NCI-H526 (cell line): Measurements from ENCODE around the gene NKIRAS1.

Experiments used
- DNase-seq, 2 experiments: peaks; one replicate each; lab custom pipeline; 2025; lab: John Stamatoyannopoulos, UW

The NKIRAS1 gene

DNA sequence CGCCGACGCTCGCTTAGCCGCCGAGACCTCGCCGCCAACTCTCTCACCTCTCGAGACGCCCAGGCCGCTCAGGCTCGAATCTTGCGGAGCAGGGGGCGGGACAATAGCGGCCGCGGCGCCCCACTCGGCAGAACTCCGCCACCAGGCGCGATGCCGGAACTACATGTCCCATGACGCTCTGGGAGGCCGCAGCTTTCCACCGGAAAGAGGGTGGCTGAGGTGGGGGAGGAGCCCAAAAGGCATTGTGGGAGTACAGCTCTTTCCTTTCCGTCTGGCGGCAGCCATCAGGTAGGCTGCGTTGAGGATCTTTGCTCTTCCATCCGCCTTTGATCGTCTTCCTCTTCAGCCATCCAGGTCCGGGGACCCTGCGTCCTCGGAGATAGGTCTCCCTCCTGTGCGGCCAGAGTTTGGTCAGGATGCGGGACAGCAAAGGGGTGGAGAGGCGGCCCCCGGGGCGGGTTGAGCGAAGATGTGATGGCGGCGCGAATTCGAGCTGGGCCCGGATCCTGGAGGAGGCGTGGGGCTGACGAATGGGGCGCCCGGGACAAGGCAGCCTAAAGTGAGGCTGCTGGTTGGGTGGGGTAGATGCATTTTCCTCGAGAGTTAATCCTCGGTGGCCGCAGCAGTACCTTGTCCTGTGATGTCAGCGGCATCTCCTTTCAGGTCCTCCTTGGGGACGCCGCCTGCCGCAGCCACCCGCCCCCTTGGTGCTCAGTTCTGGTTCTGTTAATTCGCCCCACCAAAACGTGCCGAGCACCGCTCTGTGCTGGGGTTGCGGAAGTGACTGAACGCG is at the start of gene NKIRAS1, which contains the start of gene RPL15:
NKIRAS1 (minus strand) TSS at position 105 of the 793 bp plus-strand sequence. CDS start 6,086 bp downstream, outside the sequence.
RPL15 (plus strand) TSS at position 247 of the 793 bp plus-strand sequence. CDS start 728 bp downstream, outside the sequence.
- peak; percentile 89 to 96 for DNase-seq

DNA sequence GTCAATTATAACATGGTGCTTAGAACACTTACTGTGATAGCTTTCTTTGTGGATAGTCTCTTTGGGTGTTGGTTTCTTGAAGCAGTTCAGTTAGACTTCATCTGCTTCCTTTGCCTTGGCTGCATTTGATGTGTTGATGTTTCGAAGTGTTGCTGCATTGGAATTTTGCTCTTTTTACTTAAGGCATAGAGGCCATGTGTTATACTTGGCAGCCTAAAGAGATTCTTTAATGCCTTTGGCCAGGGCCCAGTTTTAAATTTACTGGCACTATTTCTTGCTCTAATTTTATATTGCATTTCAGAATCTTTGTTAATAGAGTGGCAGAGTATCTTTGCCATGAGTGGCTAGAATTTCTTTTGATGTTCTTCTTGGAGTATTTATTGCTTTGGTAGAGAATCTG is 49.5 kb upstream of the NKIRAS1 start:
- no peak for DNase-seq

- DNase-seq: no peak
Measured at GRCh38 chr3:23964537-23965235, 47.9 kb upstream of the NKIRAS1 start.

DNA sequence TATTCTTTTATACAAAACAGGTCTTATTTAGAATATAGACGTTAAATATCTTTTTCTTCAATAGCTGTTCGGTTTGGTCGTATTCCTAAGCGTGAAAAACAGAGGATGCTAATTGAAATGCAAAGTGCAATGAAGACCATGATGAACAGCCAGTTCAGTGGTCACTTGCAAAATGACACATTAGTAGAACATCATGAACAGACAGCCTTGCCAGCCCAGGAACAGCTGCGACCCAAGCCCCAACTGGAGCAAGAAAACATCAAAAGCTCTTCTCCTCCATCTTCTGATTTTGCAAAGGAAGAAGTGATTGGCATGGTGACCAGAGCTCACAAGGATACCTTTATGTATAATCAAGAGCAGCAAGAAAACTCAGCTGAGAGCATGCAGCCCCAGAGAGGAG is 45.1 kb upstream of the NKIRAS1 start:
- DNase-seq: no peak

DNA sequence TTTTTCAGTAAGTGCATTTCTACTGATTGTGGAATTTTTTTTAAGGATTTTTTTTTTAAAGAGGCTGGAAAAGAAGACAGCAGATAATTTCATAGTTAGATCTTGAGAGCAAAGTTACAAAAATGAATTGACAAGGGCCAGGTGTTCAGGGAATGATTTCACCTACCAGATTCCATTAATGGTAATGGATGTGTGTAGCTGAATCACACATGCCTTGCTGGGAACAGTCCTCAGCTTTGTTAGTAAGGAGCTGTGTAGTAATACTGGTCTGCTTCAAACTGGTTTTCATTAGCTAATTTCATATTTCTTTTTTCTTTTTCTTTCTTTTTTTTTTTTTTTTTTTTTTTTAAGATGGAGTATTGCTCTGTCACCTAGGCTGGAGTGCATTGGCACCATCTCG is 44.3 kb upstream of the NKIRAS1 start:
- no peak for DNase-seq

DNA sequence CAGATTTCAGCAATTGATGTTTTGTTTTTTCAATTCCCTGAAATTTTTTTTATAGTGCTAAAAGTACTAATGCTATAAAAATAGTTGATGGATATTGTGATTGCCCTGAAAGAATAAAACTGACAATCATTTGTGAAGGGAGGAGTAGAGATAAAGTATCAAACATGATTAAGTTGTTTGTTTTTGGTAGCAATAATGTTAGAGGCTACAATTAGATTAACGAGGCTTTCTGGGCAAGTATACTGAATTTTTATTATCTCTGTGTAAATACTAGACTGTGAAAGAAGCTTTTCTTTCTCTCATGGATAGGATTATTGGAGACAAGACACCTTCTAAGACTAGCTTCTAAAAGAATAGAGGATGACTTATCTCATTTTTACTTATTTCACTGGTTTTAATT is 43.9 kb upstream of the NKIRAS1 start:
- DNase-seq: no peak

- no peak for DNase-seq
Measured at GRCh38 chr3:23959135-23959900, 42.5 kb upstream of the NKIRAS1 start.

GRCh38 chr3:23956701-23957100 is 39.9 kb upstream of the NKIRAS1 start:
- no peak for DNase-seq

DNA sequence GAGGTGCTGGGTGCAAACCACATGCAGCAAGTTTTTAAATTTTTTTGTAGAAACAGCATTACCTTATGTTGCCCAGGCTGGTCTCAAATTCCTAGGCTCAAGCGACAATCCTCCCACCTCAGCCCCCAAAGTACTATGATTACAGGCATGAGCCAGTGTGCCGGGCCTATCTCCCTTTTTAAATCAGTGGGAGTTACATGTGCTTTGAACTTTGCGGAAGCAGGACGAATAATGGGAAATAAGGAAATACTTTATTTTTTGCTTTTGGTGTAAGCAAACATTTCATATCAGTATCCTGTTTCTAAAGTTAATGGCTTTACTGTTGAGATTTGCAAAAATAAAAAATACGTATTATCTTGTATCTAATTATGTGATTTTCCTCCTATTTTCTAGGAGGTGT is 37.4 kb upstream of the NKIRAS1 start:
- DNase-seq: no peak

DNA sequence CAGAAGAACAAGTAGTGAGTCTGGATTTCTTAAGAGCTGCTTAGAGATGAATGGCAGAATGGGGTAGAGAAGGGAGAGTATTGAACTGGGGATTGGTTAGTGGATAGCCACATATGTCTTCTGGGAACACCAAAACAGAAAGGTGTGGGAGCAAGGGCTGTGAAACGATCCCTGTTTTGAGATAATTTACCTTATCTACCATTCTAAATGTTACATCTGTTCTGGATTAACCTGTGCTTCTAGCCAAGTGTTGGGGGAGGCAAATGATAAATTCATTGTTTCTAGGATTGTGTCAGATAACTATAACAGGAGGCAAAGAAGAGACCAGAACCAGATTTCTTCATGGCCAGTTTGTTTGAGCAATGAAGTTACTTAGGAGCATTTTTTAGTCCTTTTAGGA is 36.7 kb upstream of the NKIRAS1 start:
- DNase-seq: no peak

- no peak for DNase-seq
Measured at GRCh38 chr3:23952646-23953045, 35.9 kb upstream of the NKIRAS1 start.

- no peak for DNase-seq
Measured at GRCh38 chr3:23950293-23950692, 33.5 kb upstream of the NKIRAS1 start.

- DNase-seq: no peak
Measured at GRCh38 chr3:23949784-23950183, 33.0 kb upstream of the NKIRAS1 start.

DNA sequence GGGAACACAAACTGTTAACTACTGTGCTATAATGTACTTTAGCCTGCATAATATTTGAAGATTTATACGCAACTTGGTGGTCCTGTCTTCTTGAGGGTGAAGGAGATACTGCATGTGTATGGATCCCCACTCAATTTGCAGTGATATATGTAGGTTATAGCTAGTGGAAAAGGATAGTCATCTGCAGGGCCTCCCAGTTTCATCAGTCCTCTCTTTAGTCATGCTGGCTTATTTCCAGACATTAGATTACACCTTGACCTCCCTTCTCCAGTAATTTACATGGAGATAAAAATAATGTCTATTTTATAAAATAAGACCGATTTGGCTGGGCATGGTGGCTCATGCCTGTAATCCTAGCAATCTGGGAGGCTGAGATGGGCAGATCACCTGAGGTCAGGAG is 32.0 kb upstream of the NKIRAS1 start:
- no peak for DNase-seq

- peak; percentile 78 to 98 for DNase-seq
Measured at GRCh38 chr3:23945913-23946687, 29.3 kb upstream of the NKIRAS1 start.

GRCh38 chr3:23945663-23945912 is 28.8 kb upstream of the NKIRAS1 start:
- DNase-seq: no peak

DNA sequence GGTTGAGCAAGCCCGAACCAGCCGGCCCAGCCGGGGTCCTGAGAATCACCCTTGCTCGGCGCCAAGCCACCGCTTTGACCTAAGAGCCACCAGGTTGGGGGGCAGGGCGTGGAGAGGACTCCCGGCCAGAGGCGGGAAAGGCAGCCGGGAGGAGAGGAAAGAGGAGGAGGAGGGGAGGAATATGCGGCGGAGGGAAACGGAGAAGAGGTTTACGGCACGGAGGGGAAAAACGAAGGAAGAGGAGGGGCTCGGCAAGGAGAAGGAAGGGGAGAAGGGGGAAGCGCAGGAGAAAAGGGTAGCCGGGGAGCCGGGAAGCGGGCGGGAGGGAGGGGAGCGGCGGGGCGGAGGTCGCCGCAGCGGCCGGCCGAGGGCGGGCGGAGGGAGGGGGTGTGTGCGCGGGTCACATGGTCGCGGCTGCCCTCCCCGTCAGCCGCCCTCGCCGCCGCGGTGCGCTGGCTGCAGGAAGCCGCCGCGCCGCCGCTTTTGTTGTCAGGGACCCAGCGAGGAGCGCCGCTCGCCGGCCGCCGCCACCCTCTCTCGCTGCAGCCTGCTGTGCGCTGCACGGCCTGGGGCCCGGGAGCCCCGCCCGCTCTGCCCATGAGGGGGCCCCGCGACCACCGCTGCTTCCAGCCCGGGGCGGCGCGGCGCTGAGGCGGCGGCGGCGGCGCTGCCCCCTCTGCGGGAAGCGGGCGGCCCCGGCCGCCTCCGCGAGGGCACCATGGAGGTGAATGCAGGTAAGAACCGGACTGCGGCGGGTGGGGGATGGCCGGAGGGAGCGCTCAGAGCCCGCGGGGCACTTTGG is 28.3 kb upstream of the NKIRAS1 start, which contains the start of gene NR1D2:
NR1D2 (plus strand) TSS at position 426 of the 802 bp plus-strand sequence; CDS start at position 719, 293 bp downstream.
- peak; percentile 52 to 87 for DNase-seq

- DNase-seq: no peak
Measured at GRCh38 chr3:23944007-23944783, 27.4 kb upstream of the NKIRAS1 start.

- DNase-seq: no peak
Measured at GRCh38 chr3:23942546-23942945, 25.8 kb upstream of the NKIRAS1 start.

GRCh38 chr3:23941440-23941839 is 24.6 kb upstream of the NKIRAS1 start:
- DNase-seq: no peak
